ENCODE data around the gene RAB1A.

GRCh38 chr2:65061146-65061909, 68.6 kb downstream of the RAB1A start:
- TF ChIP-seq EP300 (IDR thresholded peaks at IDR 0.05) (no peak), CTCF (IDR thresholded peaks at IDR 0.05) (no peak), POLR2A (IDR thresholded peaks at IDR 0.05; ENCODE audit: low read length) (no peak), NFE2L2 (conservative IDR thresholded peaks at IDR 0.05; ENCODE audit: low read length) (no peak), CHD2 (IDR thresholded peaks at IDR 0.05; ENCODE audit: low read length, partially characterized antibody) (no peak), ESRRA (IDR thresholded peaks at IDR 0.05; ENCODE audit: borderline replicate concordance, low read length) (no peak), MYC (IDR thresholded peaks at IDR 0.05; ENCODE audit: borderline replicate concordance, low read length) (no peak), CEBPB (IDR thresholded peaks at IDR 0.05) (no peak), GATA3 (IDR thresholded peaks at IDR 0.05; ENCODE audit: borderline replicate concordance) (no peak), HMGXB4 (CRISPR knock-in tag; IDR thresholded peaks at IDR 0.05; ENCODE audit: borderline replicate concordance) (no peak), ZC3H11A (IDR thresholded peaks at IDR 0.05) (no peak), JUNB (IDR thresholded peaks at IDR 0.05) (no peak)

Data from A549 (cell line).